HG03342 (cell line): ENCODE results near the gene CCL16.
"Not testable (repeated sequence)": the region's sequence is repeated elsewhere in the genome, so short reads cannot be mapped to it uniquely, and the experiment has no call there.

Experiments used
- ATAC-seq: cut with Tn5 transposase; IDR thresholded peaks from one replicate; pipeline ENCODE4 v1.9.1; 2021; ENCODE audit warnings: mild to moderate bottlenecking, moderate library complexity; ENCODE audit not compliant: unreplicated experiment

Gene CCL16, protein sequence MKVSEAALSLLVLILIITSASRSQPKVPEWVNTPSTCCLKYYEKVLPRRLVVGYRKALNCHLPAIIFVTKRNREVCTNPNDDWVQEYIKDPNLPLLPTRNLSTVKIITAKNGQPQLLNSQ

DNA sequence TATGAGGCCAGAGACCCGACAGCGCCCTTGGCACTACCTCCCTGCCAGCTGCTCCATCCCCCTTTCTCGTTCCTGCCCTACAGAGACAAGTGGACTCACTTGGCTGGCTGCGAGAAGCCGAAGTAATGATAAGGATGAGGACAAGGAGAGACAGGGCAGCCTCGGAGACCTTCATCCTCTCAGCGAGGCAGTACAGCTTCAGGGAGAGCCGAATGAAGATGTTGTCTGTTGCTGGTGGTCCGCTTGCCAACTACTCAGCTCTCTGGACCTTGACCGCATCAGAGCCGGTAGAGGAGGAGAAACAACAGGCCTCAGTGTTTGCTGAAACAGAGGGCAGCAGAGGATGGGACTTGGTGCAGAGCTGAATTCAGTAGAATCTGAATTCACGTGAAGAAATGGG, at the start of gene CCL16:
Gene CCL16, minus strand, starts transcription at position 252 of the 400 bp plus-strand sequence. Its CDS starts 77 bp downstream, at position 175.
- ATAC-seq, result no peak

DNA sequence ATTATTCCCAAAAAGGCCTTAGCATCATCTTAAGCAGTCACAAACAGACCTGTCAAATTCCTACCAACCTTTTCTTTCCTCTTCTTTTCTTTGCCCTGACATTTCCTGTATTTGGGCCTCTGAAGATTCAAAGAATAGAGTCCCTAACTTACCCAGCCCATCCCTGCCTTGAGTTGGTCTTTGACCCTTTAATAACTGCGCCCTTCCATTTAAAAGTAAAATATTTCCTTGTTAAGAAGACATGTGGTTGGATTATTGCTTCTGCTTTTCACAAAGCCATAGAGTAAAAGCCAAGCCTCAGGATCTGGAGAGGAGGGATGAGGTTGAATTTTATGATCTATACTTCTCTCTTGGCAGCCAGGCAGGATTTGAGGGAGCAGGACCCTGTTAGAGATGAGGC, 49.7 kb upstream of the CCL16 start:
- ATAC-seq, result no peak

DNA sequence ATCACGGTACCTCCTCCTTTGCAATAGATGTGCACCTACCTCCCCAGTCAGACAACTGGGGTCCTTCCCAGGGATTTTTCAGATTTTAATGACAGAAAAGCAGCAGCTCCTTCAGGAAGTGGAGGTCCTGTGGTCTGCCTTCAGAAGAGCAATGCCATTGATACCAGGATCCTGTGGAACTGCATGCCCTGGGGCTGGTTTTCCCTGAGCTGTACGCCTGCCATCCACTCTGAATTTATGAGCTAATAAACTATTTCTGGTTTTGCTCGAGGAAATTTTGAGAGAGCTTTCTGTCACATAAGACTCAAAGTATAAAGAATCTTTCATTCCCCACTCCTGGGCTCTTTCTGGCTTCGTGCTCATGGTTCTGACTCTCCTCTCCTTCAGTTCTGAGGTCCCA, 46.5 kb upstream of the CCL16 start:
- ATAC-seq, result no peak

DNA sequence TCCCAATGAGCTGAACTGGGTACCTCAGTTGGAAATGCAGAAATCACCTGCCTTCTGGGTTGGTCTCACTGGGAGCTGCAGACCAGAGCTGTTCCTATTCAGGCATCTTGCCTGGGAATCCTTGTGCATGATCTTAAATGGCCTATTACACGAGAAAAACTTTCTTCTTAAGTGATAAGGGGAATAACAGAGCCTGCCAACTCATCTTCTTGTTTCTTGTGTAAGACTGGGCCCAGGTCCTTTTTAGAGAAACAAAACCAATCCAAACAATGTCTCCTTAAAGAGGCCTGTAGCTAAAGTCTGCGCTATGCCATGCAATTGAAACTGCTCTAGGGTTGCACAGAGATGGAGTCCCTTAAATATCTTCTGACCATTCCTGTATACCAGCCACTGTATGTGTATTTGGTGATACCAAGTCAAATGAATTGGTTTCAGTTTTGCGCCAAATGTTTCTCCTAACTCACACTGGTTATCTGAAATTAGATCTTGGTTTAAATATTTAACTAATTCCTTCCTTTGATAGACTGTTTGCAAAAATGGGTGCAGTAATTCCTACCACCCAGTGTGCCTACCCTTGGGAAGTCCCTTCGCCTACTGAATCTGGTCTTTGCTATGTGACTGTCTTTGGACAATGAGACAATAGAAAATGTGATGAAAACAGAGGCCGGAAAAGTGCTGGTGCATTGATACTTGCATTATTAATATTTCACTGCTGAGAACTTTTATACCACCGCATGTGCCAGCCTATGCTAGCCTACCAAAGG, 43.0 kb upstream of the CCL16 start:
- ATAC-seq, result no peak

DNA sequence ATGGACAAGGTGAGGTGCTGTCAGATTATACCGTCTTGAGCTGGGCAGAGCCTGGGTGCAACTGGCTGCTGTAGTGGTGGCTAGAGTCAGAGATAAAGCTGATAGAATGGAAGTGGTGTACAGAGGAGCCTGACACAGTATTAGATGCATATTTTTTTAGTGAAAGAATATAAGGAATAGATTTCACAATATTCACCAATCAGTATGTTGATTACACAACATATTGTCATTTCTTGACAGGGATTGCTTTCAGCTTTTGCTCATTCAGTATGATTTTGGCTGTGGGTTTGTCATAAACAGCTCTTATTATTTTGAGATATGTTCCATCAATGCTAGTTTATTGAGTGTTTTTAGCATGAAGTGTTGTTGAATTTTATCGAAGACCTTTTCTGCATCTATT, 38.1 kb upstream of the CCL16 start:
- ATAC-seq, result no peak

DNA sequence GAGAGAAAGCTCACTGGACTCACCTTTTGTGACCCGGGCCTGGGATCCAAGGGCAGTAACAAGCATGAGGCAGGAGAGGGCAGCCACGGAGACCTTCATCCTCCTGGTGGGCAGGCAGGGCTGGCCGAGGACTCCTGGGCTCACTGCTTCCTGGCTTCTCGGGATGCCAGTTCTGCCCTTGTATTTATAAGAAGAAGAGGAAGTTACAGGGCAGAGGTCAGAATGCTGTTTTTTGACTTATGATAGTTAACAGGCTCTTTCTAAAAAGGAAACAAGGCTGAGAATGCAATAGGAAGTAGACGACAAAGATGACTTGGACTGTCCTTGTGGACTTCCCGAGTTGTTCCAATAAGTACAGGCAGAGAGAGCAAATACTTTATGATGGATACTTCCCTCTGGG, 36.5 kb upstream of the CCL16 start, which contains the start of gene CCL23:
Gene CCL23, minus strand, starts transcription at position 174 of the 400 bp plus-strand sequence. Its CDS starts 75 bp downstream, at position 99.
- ATAC-seq, result no peak

DNA sequence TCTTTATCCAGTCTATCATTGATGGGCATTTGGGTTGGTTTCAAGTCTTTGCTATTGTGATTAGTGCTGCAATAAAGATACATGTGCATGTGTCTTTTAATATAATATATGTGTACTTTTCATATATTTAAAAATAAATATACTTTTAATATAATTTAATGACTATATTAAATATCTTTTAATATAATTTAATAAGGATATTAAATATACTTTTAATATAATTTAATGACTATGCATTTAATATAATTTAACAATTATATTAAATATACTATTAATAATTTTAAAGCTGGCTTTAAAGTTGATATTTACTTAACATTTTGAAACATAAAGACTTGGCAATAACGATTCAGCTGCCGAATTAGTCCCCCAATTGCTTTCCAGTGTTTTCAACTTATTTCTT, 35.3 kb upstream of the CCL16 start:
- ATAC-seq, result no peak

DNA sequence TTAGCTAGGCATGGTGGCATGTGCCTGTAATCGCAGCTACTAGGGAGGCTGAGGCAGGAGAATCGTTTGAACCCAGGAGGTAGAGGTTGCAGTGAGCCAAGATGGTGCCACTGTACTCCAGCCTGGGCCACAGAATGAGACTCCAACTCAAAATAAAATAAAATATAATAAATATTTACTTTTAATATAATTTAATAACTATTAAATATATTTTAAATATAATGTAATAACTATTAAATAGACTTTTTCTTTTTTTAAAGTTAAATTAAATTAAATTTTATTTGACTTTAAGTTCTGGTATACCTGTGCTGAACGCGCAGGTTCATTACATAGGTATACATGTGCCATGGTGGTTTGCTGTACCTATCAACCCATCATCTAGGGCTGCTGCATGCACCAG, 34.6 kb upstream of the CCL16 start:
- ATAC-seq, result not testable (repeated sequence)

DNA sequence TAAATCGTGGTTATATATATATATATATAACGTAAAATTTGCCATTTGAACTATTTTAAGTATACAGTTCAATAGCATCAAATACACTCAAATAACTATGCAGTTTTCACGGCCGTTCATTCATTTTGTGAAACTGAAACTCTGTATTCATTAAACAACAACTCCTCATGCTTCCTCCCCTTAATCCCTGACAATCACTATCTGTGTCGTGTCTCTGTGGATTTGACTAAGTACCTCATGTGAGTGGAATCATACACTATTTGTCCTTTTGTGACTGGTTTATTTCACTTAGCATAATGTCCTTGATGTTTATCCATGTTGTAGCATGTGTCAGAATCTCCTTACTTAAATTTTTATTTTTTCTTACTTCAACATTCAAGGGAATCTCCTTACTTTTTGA, 33.6 kb upstream of the CCL16 start:
- ATAC-seq, result no peak

DNA sequence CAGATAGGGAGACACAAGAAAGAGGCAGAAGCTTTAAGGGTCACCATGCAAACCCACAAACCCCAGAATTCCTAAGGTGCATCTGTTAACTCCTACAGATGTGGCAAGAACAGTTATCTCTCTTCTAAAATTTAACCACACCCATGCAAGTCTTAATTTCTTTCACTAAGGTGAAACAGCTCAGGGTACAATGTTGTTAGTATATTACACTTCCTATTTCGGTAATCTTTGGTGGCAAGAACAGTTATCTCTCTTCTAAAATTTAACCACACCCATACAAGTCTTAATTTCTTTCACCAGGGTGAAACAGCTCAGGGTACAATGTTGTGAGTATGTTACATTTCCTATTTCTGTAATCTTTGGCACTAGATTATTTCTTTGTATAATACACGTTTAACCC, 29.9 kb upstream of the CCL16 start:
- ATAC-seq, result no peak

DNA sequence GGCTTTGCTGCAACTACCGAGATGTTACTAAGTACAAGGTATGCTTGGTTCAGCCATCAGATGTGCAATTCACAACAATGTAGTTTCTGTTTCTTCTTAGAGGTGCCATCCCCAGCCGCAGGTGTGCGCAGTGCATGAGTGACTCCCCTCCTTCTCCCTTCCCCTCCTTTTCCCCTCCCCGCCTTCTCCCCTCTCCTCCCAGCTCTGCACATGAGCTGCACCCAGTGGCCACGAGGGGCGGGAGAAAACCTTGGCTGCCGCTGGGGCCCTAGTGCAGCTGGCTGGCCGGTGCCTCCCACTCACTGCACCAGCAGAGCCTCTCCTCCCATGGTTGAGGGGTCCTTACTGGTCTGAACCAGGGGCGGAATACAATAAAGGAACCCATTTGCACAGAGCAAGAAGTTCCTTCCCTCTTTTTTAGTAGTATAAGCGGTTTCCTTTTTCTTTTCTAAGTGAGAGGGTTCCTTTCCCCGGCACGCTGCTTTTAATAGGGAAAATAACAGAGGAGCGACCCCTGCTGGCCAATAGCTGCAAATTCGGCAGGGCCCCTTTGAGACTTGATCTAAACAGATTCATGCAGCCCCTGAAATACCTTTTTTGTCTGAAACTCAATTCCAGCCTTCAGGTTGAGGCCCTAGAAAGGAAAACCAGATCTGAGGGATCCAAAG, 27.8 kb upstream of the CCL16 start:
- no peak for ATAC-seq

DNA sequence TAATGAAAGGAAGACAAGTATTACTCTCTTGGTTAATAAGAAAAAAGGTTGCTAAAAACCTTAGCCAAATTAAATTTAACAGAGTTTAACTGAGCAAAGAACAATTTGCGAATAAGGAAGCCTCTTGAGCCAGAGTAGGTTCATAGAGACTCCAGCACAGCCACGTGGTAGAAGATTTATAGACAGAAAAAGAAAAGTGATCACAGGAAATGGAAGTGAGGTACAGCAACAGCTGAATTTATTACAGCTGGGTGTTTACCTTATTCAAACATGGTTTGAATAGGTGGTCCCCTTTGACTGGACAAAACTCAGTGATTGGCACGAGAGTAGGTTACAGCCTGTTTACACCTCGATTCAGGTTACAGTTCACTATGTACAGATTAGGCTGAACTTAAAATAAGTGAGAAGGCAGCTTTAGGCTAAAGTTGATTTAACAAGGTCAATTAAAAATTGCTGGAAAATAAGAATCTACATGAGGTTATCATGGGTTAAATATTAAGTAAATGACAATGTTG, 23.4 kb upstream of the CCL16 start:
- no peak for ATAC-seq

DNA sequence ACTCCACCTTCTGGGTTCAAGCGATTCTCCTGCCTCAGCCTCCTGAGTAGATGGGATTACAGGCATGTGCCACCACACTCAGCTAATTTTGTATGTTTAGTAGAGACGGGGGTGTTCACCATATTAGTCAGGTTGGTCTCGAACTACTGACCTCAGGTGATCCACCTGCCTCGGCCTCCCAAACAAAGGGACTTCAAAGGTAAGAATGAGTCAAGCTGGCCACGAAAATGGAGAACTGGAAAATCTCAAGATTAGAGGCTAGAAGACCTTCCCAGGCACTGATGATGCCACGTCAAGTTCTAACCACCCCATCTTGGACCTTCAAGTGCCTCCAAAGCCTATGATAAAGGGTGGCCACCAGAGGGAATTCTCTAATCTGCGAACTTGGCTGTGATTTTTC, 21.3 kb upstream of the CCL16 start:
- ATAC-seq, result no peak

DNA sequence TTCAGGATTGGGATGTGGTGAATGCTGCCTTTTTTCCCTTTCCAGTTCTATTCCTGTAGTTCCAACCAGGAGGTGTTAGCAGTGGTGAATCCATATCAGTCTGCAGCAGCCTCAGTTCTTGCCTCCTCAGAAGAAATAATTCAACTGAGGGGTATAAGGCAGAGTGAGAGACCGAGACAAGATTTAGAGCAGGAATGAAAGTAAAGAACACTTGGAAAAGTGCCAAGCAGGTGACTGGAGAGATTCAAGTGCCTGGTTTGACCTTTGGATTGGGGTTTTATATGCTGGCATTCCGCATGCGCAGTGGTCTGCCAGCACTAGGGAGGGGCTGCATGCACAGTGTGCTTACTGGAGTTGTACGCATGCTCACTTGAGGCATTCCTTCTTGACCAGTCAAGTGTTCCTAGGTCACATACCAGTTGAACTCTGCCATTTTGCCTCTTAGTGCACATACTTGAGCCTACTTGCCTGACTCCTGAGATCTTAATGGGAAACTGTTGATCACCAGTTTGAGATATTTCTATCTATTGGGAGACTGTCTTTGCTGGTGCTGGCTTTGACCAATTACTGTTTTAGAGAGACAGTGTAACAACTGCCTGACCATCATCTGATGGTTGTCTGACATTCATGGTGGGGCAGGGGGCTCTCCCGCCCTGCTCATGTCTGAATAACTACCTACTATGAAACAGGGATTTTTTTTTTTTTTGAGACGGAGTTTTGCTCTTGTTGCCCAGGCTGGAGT, 20.7 kb upstream of the CCL16 start:
- ATAC-seq, result no peak

DNA sequence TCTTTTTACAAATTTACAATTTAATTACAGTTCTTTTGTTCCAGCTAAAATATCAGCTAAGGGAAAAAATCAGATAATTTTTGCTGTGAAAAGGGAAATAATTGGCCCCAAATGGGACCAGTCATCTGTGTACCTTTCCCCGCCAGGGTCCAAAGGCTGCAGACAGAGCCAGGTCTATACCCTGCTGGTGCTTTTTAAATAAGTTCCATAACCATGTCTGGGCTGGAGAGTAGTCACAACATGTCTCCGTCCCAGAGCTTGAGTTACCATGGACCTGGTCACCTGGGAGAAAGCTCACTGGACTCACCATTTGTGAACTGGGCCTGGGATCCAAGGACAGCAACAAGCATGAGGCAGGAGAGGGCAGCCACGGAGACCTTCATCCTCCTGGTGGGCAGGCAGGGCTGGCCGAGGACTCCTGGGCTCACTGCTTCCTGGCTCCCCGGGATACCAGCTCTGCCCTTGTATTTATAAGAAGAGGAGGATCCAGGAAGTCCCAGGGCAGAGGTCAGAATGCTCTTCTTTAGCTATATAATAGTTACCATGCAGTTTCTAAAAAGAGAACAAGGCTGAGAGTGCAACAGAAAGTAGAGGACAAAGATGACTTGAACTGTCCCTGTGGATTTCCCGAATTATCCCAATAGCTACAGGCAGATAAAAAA, 19.9 kb upstream of the CCL16 start, which contains the start of gene CCL15:
Gene CCL15, minus strand, starts transcription at position 444 of the 662 bp plus-strand sequence. Its CDS starts 61 bp downstream, at position 383.
- no peak for ATAC-seq

DNA sequence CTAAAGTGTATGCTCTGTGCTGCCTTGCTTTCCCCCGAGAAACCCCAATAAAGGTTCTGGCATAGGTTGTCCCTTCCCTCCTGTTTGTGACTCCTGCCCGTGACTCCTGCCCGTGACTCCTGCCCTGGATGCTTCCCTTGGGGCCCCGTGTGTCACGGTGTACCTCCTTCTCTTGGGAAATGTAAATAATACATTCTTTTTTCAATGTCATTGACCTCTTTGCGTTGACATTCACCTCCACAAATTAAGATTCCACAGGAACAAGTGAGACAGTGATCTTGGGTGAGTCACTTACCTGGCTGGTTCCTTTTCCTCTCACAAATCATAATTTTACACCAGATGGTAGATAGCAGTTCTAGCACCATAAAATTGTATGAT, 19.4 kb upstream of the CCL16 start:
- ATAC-seq, result no peak

DNA sequence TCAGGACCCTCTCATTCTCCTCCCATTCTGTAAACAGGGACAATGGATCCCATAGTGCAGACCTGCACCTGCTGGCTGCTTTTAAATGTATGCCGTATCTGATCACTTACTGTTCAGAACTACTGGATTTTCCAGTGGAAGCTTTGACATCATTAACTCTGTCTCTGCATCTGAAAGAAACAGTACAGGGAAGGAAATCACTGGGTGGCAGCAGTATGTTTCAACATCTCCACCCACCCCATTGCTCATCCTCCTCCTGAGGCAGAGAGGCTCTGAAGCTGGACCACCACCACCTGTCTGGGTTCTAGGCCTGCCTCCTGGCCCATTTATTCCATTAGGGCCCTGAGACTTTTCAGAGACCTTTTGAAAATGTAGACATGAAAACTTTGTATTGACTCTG, 17.5 kb upstream of the CCL16 start:
- ATAC-seq, result no peak

DNA sequence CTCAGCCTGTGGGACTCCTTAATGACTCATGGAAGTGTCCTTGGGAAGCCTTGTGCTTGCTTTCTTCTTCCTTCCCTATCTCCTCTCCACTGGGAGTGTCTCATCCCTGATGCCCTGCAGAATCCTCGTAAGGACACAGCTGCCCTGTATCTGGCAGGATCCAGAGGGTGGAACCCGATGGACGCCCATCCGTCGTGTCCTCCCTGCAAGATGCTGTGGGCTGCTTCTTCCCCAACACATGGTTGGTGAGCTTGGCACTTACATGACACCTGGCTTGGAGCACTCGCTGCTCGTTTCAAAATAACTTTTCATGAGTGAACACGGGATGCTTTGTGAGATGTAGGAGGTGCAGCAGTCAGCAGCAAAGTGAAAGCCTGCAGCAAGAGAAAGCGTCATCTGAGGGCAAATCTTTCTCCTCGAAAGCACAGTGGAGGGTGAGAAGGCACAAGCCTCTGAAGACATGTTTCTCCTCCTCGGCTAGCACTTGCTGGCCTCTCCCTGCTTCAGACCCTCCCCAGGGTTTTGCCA, 16.8 kb upstream of the CCL16 start:
- ATAC-seq, result no peak

DNA sequence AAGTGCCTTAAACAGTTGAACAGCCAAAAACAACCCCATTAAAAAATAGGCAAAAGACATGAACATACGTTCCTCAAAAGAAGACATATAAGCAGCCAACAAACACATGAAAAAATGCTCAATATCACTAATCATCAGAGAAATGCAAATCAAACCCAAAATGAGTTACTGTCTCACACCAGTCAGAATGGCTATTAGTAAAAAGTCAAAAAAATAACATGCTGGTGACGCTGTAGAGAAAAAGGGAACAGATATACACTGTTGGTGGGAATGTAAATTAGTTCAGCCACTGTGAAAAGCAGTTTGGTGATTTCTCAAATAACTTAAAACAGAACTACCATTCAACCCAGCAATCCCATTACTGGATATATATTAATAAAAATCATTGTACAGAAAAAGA, 14.0 kb upstream of the CCL16 start:
- ATAC-seq, result not testable (repeated sequence)

DNA sequence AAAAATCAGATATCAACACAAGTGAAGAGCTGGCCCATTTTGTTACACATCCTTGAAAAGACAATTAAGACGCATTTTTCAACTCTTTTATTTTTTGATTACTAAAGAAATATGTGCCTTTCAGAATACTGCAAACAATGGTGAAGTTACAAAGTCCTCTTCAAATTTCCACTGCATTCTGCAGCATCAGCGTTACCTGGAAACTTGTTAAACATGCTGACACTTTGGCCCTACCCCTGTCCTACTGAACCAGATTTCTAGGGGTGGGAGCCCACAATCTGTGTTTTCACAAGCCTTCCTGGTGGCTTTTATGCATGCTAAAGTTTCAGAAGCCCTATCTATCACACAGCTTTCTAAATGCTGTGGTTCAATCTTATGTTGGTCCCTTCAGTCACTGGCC, 9.8 kb upstream of the CCL16 start:
- ATAC-seq, result no peak
